ENCODE data around the gene CR1. TPM values are rescaled to one million over a fixed set of nuclear protein-coding genes. Genes with fewer than 3 reads are reported as not detected.
A peak's percentile ranks its signal among the peaks of the same experiment; 100 is the strongest.

Gene CR1
- total and polyA plus RNA-seq, 9 of the 15 experiments (the other 6 are each of a cell fraction or from before 2014, with no cell fraction given): 0.07 to 0.47 (median 0.18) TPM

DNA sequence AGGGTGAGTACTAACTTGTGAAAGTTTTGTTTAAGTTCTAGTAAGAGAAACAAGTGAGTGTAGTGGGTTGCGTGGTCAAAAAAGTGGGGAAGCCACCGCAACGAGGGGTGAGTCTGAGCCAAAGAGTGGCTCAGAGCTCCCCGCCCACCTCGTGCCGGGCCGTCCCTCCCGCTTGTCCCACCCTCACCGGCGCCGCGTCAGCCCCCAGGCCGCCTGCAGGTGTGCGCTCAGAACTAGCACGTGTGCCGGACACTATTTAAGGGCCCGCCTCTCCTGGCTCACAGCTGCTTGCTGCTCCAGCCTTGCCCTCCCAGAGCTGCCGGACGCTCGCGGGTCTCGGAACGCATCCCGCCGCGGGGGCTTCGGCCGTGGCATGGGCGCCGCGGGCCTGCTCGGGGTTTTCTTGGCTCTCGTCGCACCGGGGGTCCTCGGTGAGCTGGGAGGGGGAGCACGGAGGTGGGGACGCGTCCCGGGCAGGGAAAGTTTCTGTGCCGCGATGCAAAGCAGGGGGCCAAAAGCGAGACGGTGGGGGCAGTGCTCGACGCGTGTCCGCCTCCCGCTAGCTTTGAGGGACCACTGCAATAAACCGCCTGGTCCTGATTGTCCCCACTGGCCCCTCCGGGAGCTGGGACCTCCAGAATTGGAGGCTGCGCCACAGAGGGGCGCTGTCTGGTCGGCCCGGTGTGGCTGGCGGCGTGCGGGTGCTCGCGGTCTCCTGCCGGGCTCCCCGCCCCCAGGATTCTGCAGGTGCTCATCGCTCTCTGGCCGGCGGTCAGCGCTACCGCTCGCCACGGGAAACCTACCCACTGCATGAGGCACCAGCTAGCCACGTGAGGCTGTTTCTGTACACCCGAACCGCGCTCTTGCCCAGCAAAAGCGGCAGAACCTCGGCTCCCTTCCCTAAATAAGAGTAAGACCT is 41.7 kb upstream of the CR1 start, which contains the start of gene CR2 (continued):
- TF ChIP-seq, protein P1, sequence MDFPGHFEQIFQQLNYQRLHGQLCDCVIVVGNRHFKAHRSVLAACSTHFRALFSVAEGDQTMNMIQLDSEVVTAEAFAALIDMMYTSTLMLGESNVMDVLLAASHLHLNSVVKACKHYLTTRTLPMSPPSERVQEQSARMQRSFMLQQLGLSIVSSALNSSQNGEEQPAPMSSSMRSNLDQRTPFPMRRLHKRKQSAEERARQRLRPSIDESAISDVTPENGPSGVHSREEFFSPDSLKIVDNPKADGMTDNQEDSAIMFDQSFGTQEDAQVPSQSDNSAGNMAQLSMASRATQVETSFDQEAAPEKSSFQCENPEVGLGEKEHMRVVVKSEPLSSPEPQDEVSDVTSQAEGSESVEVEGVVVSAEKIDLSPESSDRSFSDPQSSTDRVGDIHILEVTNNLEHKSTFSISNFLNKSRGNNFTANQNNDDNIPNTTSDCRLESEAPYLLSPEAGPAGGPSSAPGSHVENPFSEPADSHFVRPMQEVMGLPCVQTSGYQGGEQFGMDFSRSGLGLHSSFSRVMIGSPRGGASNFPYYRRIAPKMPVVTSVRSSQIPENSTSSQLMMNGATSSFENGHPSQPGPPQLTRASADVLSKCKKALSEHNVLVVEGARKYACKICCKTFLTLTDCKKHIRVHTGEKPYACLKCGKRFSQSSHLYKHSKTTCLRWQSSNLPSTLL (IDR thresholded peaks at IDR 0.05): no peak
- TF ChIP-seq RAD21 (CRISPR knock-in tag; conservative IDR thresholded peaks at IDR 0.05 in 1 of 2, IDR thresholded peaks at IDR 0.05 in 1 of 2) (peak; percentile 28 to 64), POLR2B (IDR thresholded peaks at IDR 0.05; ENCODE audit: low read depth, partially characterized antibody) (no peak), SMC3 (conservative IDR thresholded peaks at IDR 0.05; ENCODE audit: insufficient read depth, low read depth, low read length) (no peak; the same call in 1 of the 2 replicates), SIN3A (IDR thresholded peaks at IDR 0.05; ENCODE audit: borderline replicate concordance in 2 of 2, control insufficient read depth in 1 of 2, low read depth in 2 of 2, low read length in 2 of 2) (no peak), NFE2L1 (tag; IDR thresholded peaks at IDR 0.05; ENCODE audit: borderline replicate concordance, low read depth) (no peak), PRPF4 (IDR thresholded peaks at IDR 0.05; ENCODE audit: insufficient read depth, low read depth, low read length, poor library complexity, severe bottlenecking) (no peak), TBP (optimal IDR thresholded peaks at IDR 0.05; ENCODE audit: low read depth, low read length) (peak; percentile 22), SMAD3 (CRISPR knock-in tag; conservative IDR thresholded peaks at IDR 0.05) (no peak), NUFIP1 (IDR thresholded peaks at IDR 0.05; ENCODE audit: partially characterized antibody) (no peak), ZKSCAN3 (CRISPR knock-in tag; IDR thresholded peaks at IDR 0.05) (no peak), JUN (IDR thresholded peaks at IDR 0.05; ENCODE audit: borderline replicate concordance, low read depth, low read length) (no peak), JUN (CRISPR knock-in tag; IDR thresholded peaks at IDR 0.05; ENCODE audit: borderline replicate concordance) (peak; percentile 66; the same call in 1 of the 2 replicates), SUPT5H (IDR thresholded peaks at IDR 0.05) (no peak), ATF1 (CRISPR knock-in tag; IDR thresholded peaks at IDR 0.05) (no peak), ATF1 (tag; IDR thresholded peaks at IDR 0.05) (peak; percentile 25; the same call in 1 of the 2 replicates), ZNF384 (IDR thresholded peaks at IDR 0.05; ENCODE audit: low read depth, low read length) (no peak)
- TF ChIP-seq, protein P2, sequence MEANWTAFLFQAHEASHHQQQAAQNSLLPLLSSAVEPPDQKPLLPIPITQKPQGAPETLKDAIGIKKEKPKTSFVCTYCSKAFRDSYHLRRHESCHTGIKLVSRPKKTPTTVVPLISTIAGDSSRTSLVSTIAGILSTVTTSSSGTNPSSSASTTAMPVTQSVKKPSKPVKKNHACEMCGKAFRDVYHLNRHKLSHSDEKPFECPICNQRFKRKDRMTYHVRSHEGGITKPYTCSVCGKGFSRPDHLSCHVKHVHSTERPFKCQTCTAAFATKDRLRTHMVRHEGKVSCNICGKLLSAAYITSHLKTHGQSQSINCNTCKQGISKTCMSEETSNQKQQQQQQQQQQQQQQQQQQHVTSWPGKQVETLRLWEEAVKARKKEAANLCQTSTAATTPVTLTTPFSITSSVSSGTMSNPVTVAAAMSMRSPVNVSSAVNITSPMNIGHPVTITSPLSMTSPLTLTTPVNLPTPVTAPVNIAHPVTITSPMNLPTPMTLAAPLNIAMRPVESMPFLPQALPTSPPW (CRISPR knock-in tag; IDR thresholded peaks at IDR 0.05): no peak; the same call in 1 of the 2 replicates
- TF ChIP-seq, protein P3, sequence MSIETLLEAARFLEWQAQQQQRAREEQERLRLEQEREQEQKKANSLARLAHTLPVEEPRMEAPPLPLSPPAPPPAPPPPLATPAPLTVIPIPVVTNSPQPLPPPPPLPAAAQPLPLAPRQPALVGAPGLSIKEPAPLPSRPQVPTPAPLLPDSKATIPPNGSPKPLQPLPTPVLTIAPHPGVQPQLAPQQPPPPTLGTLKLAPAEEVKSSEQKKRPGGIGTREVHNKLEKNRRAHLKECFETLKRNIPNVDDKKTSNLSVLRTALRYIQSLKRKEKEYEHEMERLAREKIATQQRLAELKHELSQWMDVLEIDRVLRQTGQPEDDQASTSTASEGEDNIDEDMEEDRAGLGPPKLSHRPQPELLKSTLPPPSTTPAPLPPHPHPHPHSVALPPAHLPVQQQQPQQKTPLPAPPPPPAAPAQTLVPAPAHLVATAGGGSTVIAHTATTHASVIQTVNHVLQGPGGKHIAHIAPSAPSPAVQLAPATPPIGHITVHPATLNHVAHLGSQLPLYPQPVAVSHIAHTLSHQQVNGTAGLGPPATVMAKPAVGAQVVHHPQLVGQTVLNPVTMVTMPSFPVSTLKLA (conservative IDR thresholded peaks at IDR 0.05): peak in 1 of 2 experiments; percentile 64; a peak in 2 of 4 replicates
- TF ChIP-seq, protein P4, sequence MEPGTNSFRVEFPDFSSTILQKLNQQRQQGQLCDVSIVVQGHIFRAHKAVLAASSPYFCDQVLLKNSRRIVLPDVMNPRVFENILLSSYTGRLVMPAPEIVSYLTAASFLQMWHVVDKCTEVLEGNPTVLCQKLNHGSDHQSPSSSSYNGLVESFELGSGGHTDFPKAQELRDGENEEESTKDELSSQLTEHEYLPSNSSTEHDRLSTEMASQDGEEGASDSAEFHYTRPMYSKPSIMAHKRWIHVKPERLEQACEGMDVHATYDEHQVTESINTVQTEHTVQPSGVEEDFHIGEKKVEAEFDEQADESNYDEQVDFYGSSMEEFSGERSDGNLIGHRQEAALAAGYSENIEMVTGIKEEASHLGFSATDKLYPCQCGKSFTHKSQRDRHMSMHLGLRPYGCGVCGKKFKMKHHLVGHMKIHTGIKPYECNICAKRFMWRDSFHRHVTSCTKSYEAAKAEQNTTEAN (CRISPR knock-in tag; IDR thresholded peaks at IDR 0.05): no peak
